NCI-H1092 (cell line): Measurements from ENCODE around the gene ABHD11.
"Not testable (repeated sequence)": the region's sequence is repeated elsewhere in the genome, so short reads cannot be mapped to it uniquely, and the experiment has no call there.

Experiments used
- DNase-seq: peaks from one replicate; lab custom pipeline; 2025; lab: John Stamatoyannopoulos, UW

ABHD11 gene

DNA sequence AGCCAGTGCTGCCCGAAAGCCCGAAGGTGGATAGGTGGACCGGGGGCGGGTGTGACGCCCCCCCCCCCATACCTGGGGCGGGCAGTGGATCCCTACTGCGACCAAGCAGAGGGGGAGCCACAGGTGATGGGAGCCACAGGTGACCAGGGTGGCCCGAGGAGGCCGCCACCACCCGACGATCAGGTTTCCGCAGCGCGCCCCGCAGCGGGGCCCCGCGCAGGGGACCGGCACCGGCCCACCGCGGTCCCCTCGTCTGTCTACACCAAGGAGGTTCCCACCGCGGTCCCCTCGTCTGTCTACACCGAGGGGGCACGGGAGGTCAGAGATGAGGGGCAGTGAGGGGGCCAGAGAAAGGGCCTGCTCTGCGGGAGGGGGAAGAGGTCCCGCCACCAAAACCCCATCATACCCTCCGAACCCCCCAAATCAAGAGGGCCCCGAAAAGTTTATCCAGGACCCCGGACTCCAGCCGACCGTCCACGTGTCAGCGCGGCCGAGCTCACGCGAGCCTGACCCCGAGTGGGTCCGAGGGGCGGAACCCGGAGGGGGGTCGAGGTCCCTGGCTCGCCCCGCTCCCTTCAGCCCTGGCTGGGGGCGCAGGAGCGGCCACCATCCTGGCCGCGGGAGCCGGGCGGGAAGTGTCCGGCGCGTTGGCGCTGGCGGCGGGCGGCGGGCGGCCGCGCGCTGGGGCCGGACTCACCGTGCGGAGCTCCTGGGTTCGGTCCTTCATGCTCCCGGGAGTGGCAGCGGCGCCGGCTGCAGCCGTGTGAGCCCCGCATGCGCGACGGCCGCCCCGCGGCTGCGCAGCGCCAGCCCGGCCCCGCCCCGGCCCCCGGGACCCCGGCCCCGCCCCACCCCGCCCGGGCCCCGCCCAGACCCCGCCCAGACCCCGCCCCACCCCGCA is 19.4 kb downstream of the ABHD11 start, which contains the start of gene STX1A:
Gene STX1A, minus strand, starts transcription at position 765 of the 901 bp plus-strand sequence. Its CDS starts 38 bp downstream, at position 727.
- peak; percentile 66 for DNase-seq

DNA sequence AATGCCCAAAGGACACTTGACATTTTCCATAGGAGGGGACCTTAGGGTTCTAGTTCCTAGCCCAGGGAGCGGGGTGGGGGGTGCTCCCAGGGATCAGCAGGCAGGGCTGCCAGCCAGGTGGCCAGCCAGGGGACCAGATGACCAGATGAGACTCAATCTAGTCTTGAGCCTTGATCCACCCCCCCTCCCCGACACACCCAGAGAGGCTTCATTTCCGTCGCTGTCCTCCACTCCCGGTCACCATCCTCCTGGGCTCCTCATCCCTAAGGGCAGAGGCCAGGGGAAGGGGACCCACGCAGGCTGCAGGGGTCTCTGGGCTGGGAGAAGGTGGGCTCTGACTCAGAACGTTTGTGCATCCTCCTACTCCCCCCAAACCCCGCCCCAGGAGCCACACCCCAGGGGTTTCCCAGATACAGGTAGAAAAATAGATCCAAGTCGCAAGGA is 20.1 kb downstream of the ABHD11 start:
- no peak for DNase-seq

DNA sequence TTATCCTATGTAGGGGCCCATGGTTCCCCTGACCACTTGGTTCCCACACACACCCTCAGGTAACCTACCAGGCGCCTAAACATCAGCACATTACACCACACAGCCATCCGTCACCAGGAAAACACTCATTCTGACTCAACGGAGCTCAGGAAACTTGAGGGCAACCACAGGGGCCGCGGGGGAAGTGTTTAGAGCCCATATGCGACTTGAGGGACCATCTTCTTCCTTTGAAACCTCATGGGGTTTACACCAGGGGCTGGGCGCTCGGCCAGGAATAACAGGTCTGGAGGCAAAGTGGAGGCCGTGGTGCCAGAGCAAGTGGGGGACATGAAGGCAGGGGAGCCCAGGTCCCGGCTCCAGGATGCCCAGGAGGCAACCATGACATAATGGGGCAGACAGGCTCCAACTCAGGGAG is 20.6 kb downstream of the ABHD11 start:
- no peak for DNase-seq

DNA sequence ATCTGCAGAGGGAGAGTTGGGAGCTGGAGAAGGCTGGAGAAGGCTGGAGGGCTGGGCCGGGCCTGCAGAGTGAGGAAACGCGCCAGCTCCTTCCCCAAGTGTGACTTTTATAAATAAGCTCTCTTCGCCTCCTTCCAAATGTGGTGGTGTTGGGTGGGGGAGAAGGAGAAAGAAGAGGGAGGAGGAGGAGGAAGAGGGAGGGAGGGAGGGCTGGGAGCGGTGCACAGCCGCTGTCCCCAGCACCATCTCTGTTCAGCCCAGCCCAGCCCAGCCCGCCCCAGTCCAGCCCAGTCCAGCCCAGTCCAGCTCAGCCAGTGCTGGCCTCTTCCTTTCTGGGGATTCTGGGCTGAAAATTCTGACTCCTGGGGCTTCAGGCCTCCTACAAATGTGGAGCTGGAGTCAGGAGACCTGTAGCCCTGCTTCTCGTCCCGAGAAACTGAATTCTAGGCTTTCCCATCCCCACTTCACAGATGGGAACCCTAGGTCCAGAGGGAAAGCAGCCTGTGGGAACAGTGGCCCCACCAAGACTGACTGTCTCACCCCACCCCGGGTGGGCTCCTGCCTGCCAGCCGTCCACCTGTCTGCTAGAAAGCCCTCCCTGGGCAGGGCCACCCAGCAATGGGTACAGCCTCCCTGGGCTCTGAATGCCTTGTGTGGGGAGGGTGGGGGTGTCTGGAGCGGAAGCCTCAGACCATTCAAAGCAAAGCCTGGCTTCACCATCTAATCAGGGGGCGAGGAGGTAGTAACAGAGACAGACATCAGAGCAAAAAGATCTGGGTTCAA is 21.4 kb downstream of the ABHD11 start:
- DNase-seq: no peak

DNA sequence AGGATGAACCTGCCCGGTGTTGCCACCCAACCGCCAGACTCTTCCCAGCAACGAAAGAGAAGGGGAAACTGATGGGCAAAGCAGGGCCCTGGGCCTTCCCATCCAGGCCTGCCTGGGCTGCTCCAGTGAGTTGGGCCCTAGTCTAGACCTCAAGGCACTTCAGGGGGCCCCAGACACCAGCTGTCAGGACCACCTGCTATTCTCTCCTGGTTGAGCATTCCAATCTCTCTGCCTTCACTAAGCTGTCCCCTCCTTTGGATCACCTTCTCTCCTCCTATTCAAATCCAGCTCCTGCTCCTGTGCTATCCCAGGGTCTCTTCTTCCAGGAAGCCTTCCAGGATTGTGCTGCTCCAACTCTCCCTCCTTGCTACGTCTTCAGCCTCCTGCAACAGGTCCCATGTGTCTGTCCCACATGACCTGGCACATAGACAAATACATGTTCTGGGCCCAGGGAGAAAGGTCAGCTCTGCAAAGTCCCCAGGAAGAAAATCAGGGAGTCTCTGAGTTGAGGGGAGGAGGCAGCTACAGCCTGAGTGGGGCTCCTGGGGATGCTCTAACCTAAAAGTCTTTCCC is 22.2 kb downstream of the ABHD11 start:
- DNase-seq: no peak

DNA sequence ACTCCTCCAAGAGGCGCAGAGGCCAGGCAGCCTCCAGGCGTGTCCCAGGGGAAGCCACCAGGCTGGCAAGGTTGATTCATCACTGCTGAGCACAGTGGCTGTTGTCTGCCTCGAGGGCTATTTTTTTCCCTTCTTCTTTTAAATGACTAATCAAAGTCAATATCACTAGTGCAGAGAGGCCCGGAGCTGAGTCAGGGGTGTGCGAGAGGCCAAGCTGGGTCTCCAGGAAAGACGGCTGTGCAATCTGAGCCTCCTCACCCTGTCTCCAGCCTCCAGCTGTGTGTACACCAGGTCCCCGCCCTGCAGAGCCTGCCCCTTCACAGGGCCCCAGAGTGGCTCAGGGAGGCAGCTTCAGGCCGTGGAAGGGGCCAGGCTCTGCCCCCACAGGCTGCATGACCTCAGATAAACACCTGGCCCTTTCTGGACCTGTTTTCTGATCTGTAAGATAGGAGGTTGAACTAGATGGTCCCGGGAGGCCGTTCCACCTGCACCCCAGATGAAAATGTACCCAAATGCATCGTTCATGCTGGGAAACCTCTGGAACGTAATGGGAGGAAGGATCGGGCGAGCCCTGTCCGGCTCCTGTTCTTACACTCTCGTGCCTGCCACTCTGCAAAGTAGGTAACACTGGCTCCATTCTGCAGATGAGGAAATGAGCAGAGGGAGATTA is 22.8 kb downstream of the ABHD11 start:
- DNase-seq: no peak

DNA sequence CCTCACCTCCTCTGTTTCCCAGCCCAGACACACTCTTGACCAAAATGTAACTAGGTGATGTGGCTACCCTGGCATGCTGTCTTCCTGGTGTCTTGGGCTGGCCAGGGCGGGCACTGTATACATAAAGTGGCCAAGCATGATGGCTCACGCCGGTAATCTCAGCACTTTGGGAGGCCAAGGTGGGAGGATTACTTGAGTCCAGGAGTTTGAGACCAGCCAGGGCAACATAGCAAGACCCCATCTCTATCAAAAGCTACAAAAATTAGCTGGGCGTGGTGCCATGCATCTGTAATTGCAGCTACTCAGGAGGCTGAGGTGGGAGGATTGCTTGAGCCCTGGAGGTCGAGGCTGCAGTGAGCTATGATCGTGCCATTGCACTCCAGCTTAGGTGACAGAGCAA is 25.3 kb downstream of the ABHD11 start:
- DNase-seq: not testable (repeated sequence)

DNA sequence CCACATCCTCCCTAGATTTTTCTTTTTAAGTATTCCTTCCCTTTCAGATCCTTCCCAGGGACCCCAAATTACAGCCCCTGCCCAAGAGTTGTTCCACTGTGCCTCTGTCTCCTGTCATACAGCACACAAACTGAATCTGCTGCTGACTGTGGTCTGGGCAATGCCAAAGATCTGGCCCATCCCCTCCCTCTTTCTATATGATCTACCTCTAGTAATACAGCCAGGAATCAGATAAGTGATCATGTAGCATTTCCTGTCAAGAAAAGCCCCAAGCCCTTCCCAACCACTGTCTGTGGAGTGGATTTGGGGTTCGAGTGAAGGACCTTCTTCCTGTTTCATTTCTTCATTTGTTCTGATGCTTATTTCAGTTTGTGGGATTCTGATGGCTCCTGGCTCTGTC is 25.8 kb downstream of the ABHD11 start:
- DNase-seq: no peak

DNA sequence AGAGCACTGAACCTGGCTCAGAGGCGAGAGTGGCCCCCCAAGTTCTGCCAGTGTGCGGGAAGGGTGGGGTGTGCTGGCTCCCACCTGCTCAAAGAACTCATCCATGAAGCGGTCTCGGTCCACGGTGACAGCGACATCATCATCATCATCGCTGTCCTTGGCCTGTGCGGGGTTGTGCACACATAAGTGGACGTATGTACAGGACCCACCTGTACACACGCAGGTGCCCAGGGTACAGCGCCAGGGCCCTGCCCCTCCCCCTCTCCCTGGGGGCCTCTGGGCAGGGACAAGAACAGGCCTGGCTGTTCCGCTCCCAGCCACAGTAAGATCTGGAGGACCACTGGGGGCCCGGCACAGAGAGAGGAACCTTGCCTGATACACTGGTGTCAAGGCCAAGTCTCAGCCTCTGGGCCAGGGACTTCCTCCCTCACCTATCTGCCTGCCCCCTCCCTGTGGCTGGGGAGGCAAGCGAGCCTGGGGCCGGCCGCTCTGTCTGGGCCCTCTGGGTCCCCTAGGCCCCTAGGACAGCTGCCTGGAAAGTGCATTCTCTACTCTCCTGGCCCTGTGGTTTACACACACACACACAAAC is 29.5 kb downstream of the ABHD11 start:
- DNase-seq: no peak

DNA sequence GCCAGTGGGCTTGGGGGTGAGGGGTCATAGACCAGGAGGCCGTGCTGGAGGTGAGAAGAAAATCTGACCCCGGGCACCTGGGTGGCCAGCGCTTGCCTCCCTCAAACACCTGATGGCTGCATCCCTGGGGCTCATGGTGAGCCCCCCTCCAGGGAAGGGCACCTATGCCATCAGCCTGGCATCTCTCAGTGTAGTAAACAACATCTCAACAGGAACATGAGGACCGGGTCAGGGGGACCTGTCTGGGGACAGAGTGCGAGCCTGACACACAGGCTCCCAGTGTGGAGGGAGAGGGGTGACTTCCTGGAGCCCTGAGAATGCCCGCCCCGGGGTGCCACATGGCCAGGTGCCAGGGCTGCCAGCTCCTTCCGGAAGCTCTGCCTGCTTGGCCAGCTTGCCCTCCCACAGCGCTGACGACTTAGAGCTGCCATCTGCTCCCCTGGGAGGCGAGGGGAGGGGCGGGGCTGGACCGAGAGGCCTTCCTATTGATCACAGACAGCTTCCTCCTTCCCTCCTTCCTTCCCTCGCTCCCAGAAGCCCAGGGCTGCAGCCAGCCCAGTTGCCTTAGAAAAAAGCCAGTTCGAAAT is 31.5 kb downstream of the ABHD11 start:
- peak; percentile 79 for DNase-seq

DNA sequence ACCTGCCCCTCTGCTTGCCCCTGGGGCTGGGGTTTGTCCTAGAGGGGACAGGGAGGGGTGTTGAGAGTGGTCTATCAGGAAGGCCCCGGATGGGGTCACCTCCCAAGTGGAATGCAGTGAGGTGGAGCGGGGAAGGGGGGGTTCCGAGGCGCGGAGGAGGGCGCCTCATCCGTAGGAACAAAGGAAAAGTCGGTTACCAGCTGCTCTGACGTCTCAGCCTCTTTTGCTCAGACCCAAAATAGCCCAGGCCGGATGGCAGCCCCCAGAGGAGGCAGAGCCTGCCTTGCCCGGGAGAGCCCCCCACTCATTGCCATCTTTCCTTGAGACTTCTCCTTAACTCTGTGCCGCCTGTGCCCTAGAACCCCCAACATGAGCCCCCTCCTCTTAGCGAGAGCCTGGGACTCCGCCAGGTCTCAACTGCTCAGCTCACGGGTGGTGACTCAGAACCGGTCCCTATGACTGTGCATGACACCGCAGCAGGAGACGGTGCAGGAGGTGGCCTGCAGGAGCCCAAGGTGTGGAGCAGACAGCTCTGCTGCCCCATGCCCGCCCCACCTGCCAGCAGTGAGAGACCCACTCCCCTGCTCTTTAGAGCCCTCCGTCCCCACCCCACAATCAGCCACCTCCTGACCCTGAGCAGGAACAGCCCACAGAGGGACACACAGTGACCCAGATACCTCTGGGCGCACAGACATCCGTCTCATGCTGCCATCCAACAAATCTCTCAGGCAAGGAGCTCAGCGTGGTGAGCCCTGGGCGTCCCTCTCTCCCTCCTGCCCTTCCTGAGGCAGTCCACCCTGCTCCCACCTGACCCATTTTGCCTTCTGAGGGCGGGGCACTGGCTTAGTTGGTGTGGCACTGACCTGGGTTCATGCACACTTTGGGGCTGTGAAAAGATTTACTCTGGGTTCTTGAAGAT is 32.2 kb downstream of the ABHD11 start:
- DNase-seq: no peak

DNA sequence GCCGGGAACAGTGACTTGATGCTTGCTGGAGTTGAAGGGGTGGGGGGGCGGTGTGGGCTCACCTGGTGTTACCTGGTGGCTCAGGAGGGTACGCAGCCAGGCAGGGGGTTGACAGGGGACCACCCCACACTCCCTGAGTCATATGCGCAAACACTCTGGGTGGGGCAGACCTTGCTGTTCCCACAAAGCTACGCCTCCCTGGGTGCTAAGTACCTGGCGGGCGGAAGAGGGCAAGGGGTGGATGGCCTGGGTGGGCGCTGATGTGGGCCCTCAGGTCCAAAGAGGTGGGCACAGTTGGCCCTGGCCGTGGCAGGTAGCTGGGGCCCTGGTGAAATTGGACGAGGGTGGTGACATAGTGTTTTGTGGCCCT is 33.1 kb downstream of the ABHD11 start:
- DNase-seq: no peak

DNA sequence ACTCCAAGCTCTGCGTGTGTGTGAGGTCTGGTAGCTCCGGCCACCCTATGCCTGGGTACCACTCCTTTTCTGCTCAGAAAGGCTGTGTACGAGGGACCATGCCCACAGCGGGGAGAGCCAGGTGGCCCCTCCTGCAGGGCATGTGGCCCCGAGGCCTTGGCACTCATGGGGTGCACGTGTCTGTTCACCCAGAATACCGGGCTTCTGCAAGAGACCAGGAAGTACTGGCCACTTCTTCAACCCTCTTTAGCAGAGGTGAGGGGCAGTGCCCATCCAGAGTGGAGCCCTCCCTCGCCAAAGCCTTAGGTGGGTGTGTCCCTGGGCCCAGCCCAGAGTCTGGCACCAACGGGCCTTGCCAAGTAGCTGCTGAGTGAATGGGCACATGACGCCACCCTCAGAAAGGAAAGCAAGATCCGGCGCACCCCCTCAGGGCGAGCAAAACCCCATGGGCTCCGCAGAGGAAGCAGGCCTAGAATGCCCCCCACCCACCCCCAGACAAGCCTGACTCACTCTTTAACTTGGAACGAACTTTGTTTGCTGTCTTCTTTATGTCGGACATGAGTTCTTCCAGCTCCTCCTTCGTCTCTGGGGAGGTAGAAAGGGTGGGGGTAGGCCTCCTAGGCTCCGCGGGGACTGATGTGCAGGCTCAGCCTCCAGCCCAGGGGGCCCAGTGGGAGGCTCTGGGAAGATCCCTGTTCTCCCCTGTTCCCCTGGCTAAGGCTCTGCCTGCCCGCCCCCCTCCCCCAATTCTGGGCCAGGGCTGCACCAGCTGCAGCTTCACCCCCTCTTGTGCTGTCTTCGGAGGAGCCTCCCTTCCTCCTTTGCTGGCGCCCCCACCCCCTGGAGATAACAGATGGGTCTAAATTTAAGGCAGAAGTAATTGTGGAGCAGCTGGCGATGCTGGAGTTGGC is 33.7 kb downstream of the ABHD11 start:
- DNase-seq: no peak

DNA sequence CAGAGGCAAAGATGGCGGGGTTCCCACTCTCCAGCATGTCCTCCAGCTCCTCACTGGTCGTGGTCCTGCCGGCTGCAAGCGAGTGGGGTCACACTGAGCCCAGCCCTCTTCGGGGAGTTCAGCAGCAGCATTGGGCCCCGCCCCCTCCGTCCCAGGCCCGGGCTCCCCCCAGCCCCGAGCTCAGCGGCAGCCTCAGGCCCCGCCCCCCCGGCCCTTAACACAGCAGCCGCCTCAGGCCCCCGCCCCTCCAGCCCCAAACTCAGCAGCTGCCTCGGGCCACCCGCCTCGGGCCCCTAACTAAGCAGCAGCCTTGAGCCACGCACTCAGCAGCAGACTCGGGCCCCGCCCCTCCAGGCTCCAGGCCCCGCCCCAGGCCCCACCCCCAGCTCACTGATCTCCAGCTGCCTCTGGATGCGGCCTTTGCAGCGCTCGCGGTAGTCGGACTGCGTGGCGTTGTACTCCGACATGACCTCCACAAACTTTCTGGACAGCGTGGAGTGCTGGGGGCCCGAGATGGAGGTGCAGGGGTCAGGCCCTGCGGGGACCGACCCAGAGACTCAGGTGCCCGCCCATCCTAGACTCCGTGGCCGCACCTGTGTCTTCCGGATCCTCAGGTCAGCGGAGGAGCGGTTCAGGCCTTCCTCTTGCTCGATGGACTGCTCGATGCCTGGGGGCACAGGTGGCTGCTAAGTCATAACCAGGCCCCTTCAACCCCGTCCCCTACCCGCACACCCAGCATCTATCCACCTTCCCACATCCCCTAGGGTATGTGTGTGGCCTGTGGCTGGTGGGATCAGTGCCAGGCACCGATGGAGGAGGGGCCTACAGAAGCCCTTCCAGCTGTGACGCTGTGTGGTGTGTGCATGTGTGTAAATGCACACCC is 34.6 kb downstream of the ABHD11 start:
- no peak for DNase-seq

DNA sequence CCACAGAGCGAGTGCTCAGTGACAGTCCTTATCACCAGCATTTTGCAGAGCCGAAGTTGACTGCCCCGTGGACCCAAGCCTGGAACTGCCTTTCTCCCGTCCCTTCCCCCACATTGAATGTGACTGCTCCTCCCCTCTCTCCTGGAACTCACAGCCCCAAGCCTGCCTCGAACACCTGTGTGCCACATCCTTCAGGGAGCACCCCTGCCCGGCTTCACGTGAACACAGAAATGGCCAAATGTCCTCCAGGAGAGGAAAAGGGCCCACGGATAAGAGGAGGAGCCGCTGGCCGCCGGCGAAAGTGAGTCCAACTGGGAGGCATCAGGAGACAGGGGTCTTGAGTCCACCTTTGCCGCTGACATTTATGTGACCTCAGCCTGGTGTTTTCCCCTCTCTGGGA is 35.4 kb downstream of the ABHD11 start:
- no peak for DNase-seq

DNA sequence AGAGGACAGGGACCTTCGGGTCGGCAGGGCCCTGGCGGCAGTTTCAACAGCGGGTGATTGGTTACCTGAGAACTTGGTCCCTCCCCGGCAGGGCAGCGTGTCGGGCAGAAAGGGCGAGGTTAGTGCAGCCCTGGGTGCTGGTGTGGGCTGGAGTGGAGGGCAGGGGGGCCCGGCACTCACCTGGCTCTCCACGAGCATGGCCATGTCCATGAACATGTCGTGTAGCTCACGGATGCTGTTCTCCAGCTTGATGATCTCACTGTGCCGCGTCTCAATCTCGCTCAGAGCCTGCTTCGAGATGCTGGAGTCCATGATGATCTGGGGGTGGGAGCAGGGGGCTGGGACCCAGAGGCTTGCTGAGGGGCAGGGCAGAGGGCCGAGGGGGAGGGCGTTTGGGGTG is 35.9 kb downstream of the ABHD11 start:
- no peak for DNase-seq

DNA sequence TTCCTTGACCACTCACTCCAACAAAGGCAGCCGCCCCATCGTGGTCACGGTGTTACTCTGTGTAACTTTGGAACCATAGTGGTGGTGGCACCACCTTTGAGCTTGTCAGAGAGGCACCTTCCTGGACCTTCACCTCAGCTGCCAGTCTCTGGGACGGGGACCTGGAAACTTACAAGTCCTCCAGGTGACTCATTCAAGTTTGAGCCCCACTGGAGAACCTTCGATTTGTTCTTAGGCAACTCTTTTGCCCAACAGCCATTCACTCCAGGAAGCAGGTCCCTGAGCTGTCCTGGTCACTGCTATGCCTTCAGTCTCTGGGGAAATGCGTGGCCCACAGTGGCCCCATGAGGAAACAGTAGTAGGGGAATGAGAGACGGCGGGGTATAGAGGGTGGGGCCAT is 36.4 kb downstream of the ABHD11 start:
- no peak for DNase-seq

DNA sequence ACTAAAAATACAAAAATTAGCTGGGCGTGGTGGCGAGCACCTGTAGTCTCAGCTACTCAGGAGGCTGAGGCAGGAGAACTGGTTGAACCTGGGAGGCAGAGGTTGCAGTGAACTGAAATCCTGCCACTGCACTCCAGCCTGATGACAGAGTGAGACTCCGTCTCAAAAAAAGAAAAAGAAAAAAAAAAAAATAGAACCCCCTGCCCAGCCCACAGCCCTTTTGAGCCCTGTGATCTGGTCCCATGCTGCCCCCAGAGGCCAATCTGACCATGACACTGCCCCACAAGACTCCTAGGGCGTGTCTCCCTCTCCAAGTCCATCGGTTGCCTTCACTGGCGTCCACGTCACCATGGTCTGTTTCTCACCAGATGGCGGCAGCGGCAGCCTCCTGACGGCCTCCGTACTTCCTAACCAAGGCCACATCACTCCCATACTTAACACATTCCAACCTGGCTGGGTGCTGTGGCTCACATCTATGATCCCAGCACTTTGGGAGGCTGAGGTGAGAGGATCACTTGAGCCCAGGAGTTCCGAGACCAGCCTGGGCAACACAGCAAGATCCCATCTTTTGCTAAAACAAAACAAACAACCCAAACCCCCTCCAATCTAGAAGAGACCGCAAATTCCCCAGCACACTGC is 37.1 kb downstream of the ABHD11 start:
- DNase-seq: no peak
